ENCODE measurements around the gene NOXA1.

Gene NOXA1

DNA sequence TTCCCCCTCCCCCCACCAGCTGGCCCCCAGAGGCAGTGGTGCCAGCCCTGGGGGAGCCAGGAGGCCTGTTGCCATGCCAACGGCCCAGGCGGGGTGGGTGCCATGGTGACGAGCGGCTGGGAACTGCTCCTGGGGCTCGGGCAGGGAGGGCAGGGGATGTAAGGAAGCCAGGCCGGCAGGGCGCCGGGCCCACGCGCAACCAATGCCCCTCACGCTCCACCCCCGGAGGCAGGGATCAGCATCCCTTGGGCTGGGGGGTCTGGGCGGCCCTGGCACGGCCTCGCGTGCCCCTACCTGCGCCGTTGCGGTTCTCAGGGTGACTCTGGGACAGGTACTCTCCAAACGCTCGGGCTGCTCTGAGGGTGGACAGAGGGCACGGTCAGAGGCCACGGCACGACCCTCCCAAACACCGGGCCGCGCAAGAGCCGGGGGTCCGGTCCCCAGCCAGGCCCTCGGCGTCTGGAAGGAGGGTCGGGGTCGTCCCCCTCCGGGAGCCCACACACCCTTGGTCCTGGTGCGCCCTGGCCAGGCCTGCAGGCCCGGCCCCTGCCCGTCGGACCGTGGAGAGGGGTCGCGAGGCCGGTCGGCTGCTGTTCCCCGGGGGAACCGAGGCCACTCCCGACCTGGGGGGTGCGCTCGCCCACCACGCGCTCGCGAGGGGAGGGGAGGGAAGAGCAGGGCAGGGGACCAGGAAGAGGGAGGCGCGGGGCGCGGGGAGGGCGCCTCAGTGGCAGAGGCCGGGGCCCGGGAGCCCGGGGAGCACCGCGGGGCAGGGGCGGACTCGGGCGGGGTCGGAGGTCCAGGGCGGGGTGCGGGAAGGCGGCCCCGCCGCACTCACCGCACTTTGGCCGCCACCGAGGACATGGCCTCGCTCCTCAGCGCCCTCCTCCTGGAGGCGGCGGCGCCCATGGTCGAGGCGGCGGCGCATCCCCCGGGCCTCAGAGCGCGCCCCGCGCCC is 35.3 kb downstream of the NOXA1 start:
- peak; percentile 39 for DNase-seq (ENCODE audit: low read depth)
- TF ChIP-seq, protein P1, sequence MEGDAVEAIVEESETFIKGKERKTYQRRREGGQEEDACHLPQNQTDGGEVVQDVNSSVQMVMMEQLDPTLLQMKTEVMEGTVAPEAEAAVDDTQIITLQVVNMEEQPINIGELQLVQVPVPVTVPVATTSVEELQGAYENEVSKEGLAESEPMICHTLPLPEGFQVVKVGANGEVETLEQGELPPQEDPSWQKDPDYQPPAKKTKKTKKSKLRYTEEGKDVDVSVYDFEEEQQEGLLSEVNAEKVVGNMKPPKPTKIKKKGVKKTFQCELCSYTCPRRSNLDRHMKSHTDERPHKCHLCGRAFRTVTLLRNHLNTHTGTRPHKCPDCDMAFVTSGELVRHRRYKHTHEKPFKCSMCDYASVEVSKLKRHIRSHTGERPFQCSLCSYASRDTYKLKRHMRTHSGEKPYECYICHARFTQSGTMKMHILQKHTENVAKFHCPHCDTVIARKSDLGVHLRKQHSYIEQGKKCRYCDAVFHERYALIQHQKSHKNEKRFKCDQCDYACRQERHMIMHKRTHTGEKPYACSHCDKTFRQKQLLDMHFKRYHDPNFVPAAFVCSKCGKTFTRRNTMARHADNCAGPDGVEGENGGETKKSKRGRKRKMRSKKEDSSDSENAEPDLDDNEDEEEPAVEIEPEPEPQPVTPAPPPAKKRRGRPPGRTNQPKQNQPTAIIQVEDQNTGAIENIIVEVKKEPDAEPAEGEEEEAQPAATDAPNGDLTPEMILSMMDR (IDR thresholded peaks at IDR 0.05; ENCODE audit: low read depth, low read length) = no peak
- TF ChIP-seq MYC (IDR thresholded peaks at IDR 0.05; ENCODE audit: low read depth, low read length) (no peak), POLR2A (IDR thresholded peaks at IDR 0.05; ENCODE audit: extremely low read depth, insufficient read length) (no peak)
- TF ChIP-seq, protein P2, sequence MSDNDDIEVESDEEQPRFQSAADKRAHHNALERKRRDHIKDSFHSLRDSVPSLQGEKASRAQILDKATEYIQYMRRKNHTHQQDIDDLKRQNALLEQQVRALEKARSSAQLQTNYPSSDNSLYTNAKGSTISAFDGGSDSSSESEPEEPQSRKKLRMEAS (IDR thresholded peaks at IDR 0.05; ENCODE audit: low read depth, low read length) = no peak
- peak overlapping the region; percentile 55 for H3K4me3 ChIP-seq (ENCODE audit: low read depth, low read length)

DNA sequence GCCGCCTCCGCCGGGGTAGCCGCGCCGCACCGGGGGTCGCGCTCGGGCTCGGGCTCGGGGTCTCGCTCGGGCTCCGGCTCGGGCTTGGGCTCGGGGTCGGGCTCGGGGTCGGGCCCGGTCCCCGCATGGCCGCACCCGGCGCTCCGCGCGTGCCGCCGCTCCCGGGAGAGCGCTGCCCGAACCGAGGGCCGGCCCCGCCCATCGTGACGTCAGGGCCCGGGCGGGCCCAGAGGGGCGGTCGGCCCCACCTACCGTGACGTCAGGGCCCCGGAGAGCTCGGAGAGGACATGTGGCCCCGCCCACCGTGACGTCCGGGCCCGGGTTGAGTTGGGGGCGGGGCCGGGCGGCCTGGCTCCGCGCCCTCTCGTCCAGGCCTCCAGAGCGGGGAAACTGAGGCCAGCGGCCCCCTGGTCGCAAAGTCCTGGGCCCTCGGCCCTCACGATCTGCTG is 36.0 kb downstream of the NOXA1 start, which contains the start of gene NSMF:
Gene NSMF, minus strand, starts transcription at position 183 of the 449 bp plus-strand sequence. CDS start 232 bp downstream, outside the sequence.
- peak within 1 kb of the TSS; percentile 55 for H3K4me3 ChIP-seq (ENCODE audit: low read depth, low read length)
- TF ChIP-seq, protein P1 (IDR thresholded peaks at IDR 0.05; ENCODE audit: low read depth, low read length) = no peak
- TF ChIP-seq MYC (IDR thresholded peaks at IDR 0.05; ENCODE audit: low read depth, low read length) (peak; percentile 51; the same call in 1 of the 2 replicates), POLR2A (IDR thresholded peaks at IDR 0.05; ENCODE audit: extremely low read depth, insufficient read length) (peak; percentile 88)

DNA sequence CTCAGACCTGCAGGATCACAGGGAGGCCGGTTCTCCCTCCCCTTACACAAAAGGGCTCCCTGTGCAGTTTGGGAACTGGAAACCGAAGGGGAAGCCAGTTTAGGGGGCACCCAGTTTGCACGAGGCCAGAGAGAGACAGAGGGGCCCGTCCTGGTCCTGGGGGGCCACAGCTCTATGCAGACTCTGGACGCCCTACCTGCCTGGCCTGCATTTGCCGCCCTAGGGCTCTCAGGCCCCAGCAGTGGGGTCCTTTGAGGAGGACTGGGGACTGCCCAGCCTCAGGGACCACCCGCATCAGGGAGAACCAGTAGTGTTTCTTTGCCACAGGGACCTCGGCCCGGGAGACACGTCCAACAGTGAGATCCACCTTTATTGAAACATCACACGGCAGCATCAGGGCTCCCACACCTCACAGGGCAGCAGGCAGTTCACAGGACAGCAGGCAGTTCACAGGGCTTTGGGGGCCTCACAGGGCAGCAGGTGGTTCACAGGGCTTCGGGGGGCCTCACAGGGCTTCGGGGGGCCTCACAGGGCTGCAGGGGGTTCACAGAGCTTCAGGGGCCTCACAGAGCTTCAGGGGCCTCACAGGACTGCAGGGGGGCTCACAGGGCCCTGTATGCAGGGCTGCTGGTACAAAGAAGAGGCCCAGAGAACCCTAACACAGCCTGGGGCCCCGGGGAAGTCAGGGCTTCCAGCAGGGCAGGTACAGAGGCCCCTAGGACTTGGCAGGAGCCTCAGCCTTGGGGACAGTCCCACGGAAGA is 36.6 kb downstream of the NOXA1 start:
- DNase-seq (ENCODE audit: low read depth) = no peak
- no peak for TF ChIP-seq MYC (IDR thresholded peaks at IDR 0.05; ENCODE audit: low read depth, low read length)
- no peak for TF ChIP-seq POLR2A (IDR thresholded peaks at IDR 0.05; ENCODE audit: extremely low read depth, insufficient read length)
- TF ChIP-seq, protein P2 (IDR thresholded peaks at IDR 0.05; ENCODE audit: low read depth, low read length) = no peak
- TF ChIP-seq, protein P1 (IDR thresholded peaks at IDR 0.05; ENCODE audit: low read depth, low read length) = no peak
- no peak overlapping the region for H3K4me3 ChIP-seq (ENCODE audit: low read depth, low read length)

More for the DNA sequence above, 36.0 kb downstream of the NOXA1 start, which contains the start of gene NSMF:
- peak; percentile 84 for DNase-seq (ENCODE audit: low read depth)

DNA sequence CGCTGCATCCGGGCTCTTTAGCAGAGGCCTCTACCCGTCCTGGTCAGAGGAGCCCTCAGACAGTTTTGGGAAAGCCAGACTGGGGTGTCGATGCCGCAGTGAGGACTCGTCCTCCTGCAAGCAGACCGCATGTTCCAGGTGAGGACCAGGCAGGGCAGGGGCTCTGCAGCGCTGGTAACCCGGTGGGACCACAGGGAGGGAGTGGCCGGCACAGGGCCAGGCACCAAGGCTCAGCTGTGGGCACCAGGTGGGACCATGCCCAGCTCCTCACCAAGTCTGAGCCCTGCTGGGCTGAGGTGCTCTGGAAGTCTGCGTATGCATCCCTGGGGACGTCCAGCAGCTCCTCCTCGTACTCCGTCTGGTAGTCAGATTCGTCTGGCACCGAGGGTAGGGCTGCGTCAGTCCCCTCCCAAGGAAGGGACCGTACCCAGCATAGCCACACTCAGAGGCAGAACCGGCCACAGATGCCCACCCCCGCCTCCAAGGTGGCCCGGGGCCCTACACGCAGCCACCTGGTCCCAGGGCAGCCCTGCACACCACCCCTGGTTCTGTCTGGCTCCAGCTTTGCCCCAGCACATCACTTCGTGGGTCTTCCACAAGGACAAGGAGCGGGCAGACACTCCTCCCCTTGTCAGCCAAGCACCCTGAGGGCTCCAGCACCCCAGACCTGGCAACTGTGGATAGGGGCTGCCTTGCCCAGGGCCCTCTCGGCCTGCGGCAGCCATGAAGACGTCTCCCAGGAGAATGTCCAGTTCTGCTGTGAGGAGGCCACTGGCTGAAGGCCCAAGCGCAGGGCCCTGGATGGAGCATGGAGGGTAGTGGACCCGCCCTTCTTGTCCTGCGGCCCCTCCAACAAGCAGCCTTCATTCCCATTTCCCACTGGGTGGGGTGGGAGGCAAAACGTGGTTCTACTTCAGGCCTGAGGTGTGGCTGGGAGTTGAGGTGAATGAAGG is 37.4 kb downstream of the NOXA1 start:
- TF ChIP-seq POLR2A (IDR thresholded peaks at IDR 0.05; ENCODE audit: extremely low read depth, insufficient read length) = no peak
- TF ChIP-seq, protein P1 (IDR thresholded peaks at IDR 0.05; ENCODE audit: low read depth, low read length) = no peak
- no peak for TF ChIP-seq MYC (IDR thresholded peaks at IDR 0.05; ENCODE audit: low read depth, low read length)
- TF ChIP-seq, protein P2 (IDR thresholded peaks at IDR 0.05; ENCODE audit: low read depth, low read length) = no peak
- H3K4me3 ChIP-seq (ENCODE audit: low read depth, low read length) = no peak overlapping the region
- no peak for DNase-seq (ENCODE audit: low read depth)

DNA sequence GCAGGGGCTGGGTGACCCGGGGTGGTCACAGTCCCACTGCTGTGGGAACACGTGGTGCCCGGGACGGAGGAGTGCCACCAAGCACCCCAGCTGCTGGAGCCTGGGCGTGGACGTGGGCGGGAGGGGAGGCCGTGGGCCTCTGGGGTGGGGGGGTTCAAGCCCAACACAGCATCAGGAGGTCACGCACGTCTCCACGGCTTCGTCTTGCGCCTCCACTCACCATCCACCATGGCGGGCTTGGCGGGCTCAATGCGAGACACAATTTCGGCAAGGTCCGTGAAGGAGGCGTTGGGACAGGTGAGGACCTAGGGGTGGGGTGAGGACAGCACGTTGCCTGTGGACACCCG is 38.1 kb downstream of the NOXA1 start:
- no peak for DNase-seq (ENCODE audit: low read depth)
- TF ChIP-seq POLR2A (IDR thresholded peaks at IDR 0.05; ENCODE audit: extremely low read depth, insufficient read length) = no peak
- no peak for TF ChIP-seq MYC (IDR thresholded peaks at IDR 0.05; ENCODE audit: low read depth, low read length)
- TF ChIP-seq, protein P1 (IDR thresholded peaks at IDR 0.05; ENCODE audit: low read depth, low read length) = no peak
- TF ChIP-seq, protein P2 (IDR thresholded peaks at IDR 0.05; ENCODE audit: low read depth, low read length) = no peak
- H3K4me3 ChIP-seq (ENCODE audit: low read depth, low read length) = no peak overlapping the region
